Measurements from ENCODE around the gene CLP1.

DNA sequence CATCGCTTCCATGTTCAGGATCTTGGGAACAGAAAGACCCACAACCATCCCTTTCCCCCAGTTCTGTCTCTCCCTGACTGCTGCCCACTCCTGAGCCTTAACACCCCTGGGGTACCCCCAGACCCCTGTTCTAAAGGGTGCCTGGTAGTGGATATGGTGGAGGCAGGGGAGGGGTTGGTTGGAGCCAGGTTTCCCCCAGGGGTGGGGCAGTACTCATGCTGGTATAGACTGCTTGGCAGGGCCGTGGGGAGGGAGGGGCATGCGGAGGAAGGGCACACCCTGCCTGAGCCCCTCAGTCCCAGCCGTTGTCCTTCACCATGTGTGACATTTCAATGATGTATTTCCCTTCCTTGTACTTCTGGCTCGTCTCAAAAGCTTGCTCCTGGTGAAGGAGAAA is 11.9 kb upstream of the CLP1 start:
- TF ChIP-seq, protein P1, sequence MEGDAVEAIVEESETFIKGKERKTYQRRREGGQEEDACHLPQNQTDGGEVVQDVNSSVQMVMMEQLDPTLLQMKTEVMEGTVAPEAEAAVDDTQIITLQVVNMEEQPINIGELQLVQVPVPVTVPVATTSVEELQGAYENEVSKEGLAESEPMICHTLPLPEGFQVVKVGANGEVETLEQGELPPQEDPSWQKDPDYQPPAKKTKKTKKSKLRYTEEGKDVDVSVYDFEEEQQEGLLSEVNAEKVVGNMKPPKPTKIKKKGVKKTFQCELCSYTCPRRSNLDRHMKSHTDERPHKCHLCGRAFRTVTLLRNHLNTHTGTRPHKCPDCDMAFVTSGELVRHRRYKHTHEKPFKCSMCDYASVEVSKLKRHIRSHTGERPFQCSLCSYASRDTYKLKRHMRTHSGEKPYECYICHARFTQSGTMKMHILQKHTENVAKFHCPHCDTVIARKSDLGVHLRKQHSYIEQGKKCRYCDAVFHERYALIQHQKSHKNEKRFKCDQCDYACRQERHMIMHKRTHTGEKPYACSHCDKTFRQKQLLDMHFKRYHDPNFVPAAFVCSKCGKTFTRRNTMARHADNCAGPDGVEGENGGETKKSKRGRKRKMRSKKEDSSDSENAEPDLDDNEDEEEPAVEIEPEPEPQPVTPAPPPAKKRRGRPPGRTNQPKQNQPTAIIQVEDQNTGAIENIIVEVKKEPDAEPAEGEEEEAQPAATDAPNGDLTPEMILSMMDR (conservative IDR thresholded peaks at IDR 0.05; ENCODE audit: low read length) = no peak
- TF ChIP-seq EZH2phosphoT487 (IDR thresholded peaks at IDR 0.05; ENCODE audit: borderline replicate concordance) = no peak
